Right ventricle myocardium inferior (tissue), 1 donor: ENCODE results near the gene ATXN7. TPM values are rescaled to one million over a fixed set of nuclear protein-coding genes. Genes with fewer than 3 reads are reported as not detected.

ENCODE experiments used
- ATAC-seq: fragments of 200-7000 bp; cut with Tn5 transposase; one replicate; pipeline ENCODE4 v1.9.1; 2020; ENCODE audit warnings: mild to moderate bottlenecking, moderate library complexity
- DNase-seq: peaks from one replicate; pipeline ENCODE4 v3.0.0; 2021; ENCODE audit errors: missing footprints
- intact Hi-C: fragments of 100-400 bp; cut with DNase I; formaldehyde crosslinking; loops from one replicate; pipeline ENCODE4 v1.11.0; 2022
- long read RNA-seq: library from polyadenylated mRNA; unstranded; transcript quantifications from one replicate; pipeline ENCODE4 v2.0.0, GENCODE V29; 2021
- total RNA-seq: library from RNA; stranded (reverse); fragmentation: NEBNext Ultra II Directional; extraction: Animal tissue kit (Norgen Biotek cat#: 25700); gene quantifications from one replicate; pipeline ENCODE4 v1.2.1, GENCODE V29; 2021
- donor health status: DM: no; HTN: yes; CAD: no; lungs with severe emphysema.

ATXN7 gene
- 9.3 TPM for total RNA-seq
- long read RNA-seq, partial matches to known transcripts, result 0 of 1 reads
- long read RNA-seq, other reads (novel, unspliced or antisense), result 0 of 1 reads

GRCh38 chr3:63863150-63864007, at the start of gene ATXN7, which contains the start of gene THOC7:
Gene ATXN7, plus strand, starts transcription at chr3:63863867. Its CDS starts 48,732 bp downstream, at chr3:63912599.
Gene THOC7, minus strand, starts transcription at chr3:63863805. Its CDS starts 15 bp downstream, at chr3:63863790.
- intact Hi-C loops, result loop anchor here (2.0 kb wide), 1 partner anchor 45 kb away; no protein-coding TSS in a partner anchor
- ATAC-seq, result peak; percentile 88
- peak; percentile 88 for DNase-seq

- DNase-seq (no peak), ATAC-seq (no peak)
- intact Hi-C loops, result no loop called here
Measured at GRCh38 chr3:63814237-63814636, 49.4 kb upstream of the ATXN7 start.

GRCh38 chr3:63817225-63817624, 46.4 kb upstream of the ATXN7 start:
- ATAC-seq, result no peak
- DNase-seq, result no peak
- intact Hi-C loops, result no loop called here

- ATAC-seq (no peak), DNase-seq (no peak)
- intact Hi-C loops, result loop anchor here (1.0 kb wide), 1 partner anchor 467 kb away; no protein-coding TSS in a partner anchor
Measured at GRCh38 chr3:63818282-63819150, 45.2 kb upstream of the ATXN7 start.

DNA sequence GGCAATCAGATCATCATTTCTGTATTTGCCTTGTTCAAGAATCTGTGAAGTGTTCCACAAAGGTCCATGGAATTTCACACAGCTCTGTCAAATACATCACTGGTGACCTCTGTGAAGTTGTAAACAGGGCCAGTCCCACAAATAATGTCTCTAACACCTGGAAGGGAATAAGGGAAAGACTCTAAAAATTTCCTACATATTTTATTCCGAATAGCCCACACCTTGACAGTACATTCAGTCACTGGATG, 44.6 kb upstream of the ATXN7 start, which contains the start of gene C3orf49:
Gene C3orf49, plus strand, starts transcription at position 149 of the 248 bp plus-strand sequence. CDS start 173 bp downstream, outside the sequence.
- DNase-seq, result no peak
- intact Hi-C loops, result no loop called here
- ATAC-seq, result no peak

DNA sequence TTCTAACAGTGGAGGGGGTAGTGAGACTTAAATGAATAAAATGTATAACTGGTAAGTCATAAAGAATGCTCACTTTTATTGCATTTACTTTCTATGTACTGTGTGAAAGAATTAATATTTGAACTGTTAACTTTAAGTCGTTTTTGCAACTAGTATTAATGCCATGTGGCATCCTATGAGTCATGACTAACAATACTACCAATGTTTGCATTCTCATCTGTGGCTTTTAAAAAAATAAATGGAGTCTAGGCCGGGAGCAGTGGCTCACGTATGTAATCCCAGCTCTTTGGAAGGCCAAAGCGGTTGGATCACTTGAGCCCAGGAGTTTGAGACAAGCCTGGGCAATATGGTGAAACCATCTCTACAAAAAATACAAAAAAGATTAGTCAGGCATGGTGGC, 39.4 kb upstream of the ATXN7 start:
- no peak for ATAC-seq
- intact Hi-C loops, result no loop called here
- DNase-seq, result no peak

DNA sequence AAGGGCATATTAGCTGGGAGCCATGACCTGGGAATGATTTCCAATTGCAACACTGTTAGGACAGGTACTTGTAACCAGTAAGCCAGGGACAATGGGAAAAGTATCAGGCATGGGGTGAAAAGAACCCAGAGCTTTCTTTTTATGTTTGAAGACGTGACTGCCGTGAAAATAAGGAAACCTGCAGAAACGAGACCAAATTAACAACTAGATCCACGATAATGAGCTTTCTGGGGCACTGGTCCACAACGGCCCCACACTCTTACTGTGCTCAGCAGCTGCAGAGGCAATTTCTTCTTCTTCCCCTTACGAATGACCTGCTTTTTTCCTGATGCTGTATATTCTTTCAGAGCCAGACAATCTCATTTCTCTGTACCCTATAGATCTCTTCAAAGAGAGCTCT, 33.1 kb upstream of the ATXN7 start:
- DNase-seq, result no peak
- ATAC-seq, result no peak
- intact Hi-C loops, result no loop called here

DNA sequence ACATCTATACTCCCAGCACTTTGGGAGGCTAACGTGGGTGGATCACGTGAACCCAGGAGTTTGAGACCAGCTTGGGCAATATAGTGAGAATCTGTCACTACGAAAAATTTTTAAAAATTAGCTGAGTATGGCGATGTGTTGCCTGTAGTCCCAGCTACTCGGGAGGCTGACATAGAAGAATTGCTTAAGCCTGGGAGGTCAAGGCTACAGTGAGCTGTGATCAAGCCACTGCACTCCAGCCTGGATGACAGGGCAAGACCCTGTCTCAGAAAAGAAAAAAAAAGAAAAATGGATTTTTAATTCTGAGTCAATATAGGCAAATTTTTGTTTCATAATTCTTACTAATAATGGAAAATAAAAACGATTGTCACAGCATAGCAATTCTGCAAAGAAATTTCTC, 31.3 kb upstream of the ATXN7 start:
- ATAC-seq (no peak), DNase-seq (no peak)
- intact Hi-C loops, result no loop called here

GRCh38 chr3:63841704-63842103, 22.0 kb upstream of the ATXN7 start:
- intact Hi-C loops, result no loop called here
- no peak for DNase-seq
- ATAC-seq, result no peak

DNA sequence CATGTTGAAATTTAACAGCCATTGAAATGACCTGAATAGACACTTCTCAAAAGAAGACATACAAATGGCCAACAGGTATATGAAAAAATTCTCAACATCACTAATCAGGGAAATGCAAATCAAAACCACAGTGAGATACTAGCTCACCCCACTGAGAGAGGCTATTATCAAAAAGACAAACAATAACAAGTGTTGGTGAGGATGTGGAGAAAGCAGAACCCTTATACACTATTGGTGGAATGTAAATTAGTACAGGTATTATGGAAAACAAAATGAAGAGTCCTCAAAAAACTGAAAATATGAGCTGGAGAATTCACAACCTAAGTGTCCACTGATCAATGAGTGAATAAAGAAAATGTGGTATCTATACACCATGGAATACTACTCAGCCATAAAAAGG, 21.5 kb upstream of the ATXN7 start:
- ATAC-seq (no peak), DNase-seq (no peak)
- intact Hi-C loops, result no loop called here

GRCh38 chr3:63845215-63845614, 18.5 kb upstream of the ATXN7 start:
- ATAC-seq (no peak), DNase-seq (no peak)
- intact Hi-C loops, result no loop called here

DNA sequence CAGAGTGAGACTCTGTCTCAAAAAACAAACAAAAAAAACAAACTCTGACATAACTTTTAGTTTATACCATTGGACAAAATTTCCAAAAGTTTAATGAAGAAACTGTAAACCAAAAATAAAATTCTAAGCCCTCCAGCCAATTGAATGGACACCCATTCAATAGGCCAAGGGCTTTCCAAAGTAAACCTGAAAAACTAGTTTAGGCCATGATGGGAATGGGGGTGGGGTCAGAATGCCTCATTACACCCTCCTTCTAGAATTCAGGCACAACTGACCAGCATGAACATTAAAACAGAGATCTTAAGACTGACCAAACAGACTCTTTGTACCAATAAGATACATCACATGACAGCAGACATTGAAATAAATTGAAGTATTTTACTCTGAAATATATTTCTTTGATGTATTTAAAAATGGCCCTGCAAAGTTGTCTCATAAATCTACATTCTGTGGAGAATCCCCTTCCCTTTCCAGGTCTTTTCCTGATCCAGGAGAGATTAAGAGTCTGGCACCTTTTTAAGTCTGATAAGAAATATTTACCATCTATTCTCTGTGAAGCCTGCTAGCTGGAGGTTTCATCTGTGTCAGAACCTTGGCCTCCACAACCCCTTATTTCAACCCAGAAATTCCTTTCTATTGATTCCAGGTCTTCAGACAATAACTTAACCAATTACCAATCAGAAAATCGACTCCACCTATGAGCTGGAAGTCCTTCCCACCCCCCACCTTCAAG, 15.8 kb upstream of the ATXN7 start:
- DNase-seq (no peak), ATAC-seq (no peak)
- intact Hi-C loops, result no loop called here

GRCh38 chr3:63849175-63849574, 14.5 kb upstream of the ATXN7 start:
- intact Hi-C loops, result no loop called here
- DNase-seq, result no peak
- ATAC-seq, result no peak

GRCh38 chr3:63851287-63851686, 12.4 kb upstream of the ATXN7 start:
- DNase-seq (no peak), ATAC-seq (no peak)
- intact Hi-C loops, result no loop called here

GRCh38 chr3:63853106-63853505, 10.6 kb upstream of the ATXN7 start:
- ATAC-seq (no peak), DNase-seq (no peak)
- intact Hi-C loops, result no loop called here

DNA sequence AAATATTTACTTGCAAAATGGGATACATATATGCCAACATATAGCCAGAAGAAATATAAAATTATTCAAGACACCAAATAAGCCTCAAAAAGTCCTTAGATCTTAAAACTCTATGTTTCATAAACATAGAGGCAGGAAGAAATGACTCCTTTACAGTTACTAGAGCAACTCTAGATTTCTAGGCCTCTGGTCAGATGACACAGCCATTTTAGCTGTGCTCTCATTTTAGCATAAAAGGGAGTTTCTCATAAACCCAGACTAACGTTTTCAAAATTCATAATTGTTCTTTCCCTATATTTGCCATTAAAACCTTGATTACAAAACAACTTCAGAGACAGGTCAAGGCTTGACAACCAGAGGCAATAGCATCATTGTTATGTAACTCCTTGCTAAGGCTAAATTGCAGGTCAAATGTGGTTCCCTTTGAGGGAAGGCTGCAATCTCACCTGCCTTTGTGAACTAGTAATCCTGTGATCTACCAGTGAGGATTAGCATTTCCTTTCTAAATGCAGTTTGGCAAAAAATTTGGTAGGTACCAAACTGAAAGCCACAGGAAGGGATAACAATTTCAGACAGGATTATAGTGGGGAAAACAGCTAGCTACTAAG, 8.2 kb upstream of the ATXN7 start:
- DNase-seq, result no peak
- intact Hi-C loops, result no loop called here
- no peak for ATAC-seq

- no peak for DNase-seq
- intact Hi-C loops, result no loop called here
- ATAC-seq, result no peak
Measured at GRCh38 chr3:63857311-63857710, 6.4 kb upstream of the ATXN7 start.

DNA sequence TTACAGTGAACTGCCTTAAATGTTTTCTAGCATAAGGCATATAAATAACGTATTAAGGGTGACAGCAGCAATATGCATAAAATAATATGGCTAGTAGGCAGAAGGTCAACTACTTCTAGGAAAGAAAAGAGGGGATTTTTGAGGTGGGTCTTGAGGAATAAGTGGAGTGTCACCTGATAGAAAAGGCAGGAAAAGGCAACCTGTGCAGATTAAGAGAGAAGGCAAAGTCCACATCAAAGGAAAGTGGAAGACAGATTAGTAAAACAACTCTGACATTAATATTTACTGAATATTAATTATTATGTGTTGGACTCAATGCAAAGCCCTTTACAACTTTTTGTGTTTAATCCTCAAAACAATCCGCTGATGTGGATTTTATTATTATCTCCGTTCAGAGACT, 2.9 kb upstream of the ATXN7 start:
- intact Hi-C loops, result no loop called here
- DNase-seq, result no peak
- ATAC-seq, result no peak

DNA sequence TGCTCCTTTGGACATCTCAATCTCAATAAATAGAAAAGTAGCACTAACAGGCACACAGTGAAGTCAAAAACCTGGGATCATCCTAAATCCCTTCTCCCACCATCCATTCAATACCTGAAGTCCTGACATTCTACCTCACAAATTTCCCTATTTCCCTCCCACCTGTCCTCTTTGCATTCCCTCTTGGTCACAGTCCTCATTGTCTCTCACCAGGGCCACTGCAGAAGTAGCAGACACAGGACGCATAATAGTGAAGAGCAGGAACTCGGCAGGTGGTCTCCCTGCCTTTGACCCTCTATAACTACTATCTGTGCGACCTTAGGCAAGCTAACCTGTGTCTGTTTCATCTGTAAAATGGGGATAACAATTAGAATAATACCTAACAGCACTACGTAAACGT, 2.4 kb upstream of the ATXN7 start:
- intact Hi-C loops, result no loop called here
- no peak for DNase-seq
- no peak for ATAC-seq
